Mammary epithelial cell (primary cell): ENCODE measurements around the gene DCHS2.

Source experiments
- CTCF ChIP-seq, 2 donors: IDR thresholded peaks in 1 of 2; conservative IDR thresholded peaks in 1 of 2; 2 replicates each; pipeline ENCODE4 v1.5.1; 2011 to 2012; ENCODE audit warnings: inconsistent platforms in 2 of 2, low read length in 2 of 2, mild to moderate bottlenecking in 2 of 2, control low read depth in 1 of 2, low read depth in 1 of 2; ENCODE audit not compliant: insufficient read depth in 1 of 2; ENCODE audit errors: extremely low read depth in 1 of 2
- EZH2 ChIP-seq: IDR thresholded peaks from 2 replicates; pipeline ENCODE4 v1.6.1; 2012; ENCODE audit warnings: low read length, inconsistent platforms, borderline replicate concordance

- TF ChIP-seq CTCF (conservative IDR thresholded peaks at IDR 0.05 in 1 of 2, IDR thresholded peaks at IDR 0.05 in 1 of 2; ENCODE audit: extremely low read depth in 1 of 2, insufficient read depth in 1 of 2, low read depth in 1 of 2, low read length in 2 of 2): no peak
- TF ChIP-seq EZH2: no peak
These were observed 302.3 kb downstream of the DCHS2 start for GRCh38 chr4:154189346-154189745.
